HL-60 (cell line): ENCODE data around the gene ATP2B2.

Experiments
- DNase-seq, 2 experiments: peaks; one replicate each; pipeline ENCODE4 v3.0.0-alpha.2; 2010 to 2020; ENCODE audit warnings: low read depth in 1 of 2, low spot score in 1 of 2
- H3K27ac ChIP-seq: fragments of 250-450 bp; sonication (Bioruptor Pico); replicated peaks from 2 replicates; pipeline ENCODE4 v1.5.1; 2020; ENCODE audit warnings: mild to moderate bottlenecking, moderate library complexity
- H3K27me3 ChIP-seq: fragments of 250-450 bp; sonication (Bioruptor Pico); 2 replicates; pipeline ENCODE4 v1.5.1; 2021; ENCODE audit warnings: mild to moderate bottlenecking, moderate library complexity; ENCODE audit not compliant: insufficient read depth, poor library complexity, severe bottlenecking
- H3K4me3 ChIP-seq: replicated peaks from 2 replicates; pipeline ENCODE4 v1.5.1; 2011; ENCODE audit warnings: mild to moderate bottlenecking, control low read depth, low read length; ENCODE audit not compliant: insufficient read depth
- CTCF ChIP-seq: IDR thresholded peaks from one replicate; pipeline ENCODE4 v1.5.1; 2011; ENCODE audit warnings: low read length, control low read depth, inconsistent platforms; ENCODE audit not compliant: insufficient read depth
- GABPA ChIP-seq: IDR thresholded peaks from 2 replicates; pipeline ENCODE4 v1.6.1; 2012; ENCODE audit warnings: low read depth
- POLR2AphosphoS5 ChIP-seq: IDR thresholded peaks from 2 replicates; pipeline ENCODE4 v1.6.1; 2012; ENCODE audit warnings: low read depth
- REST ChIP-seq: IDR thresholded peaks from 2 replicates; pipeline ENCODE4 v1.6.1; 2012; ENCODE audit warnings: low read depth; ENCODE audit not compliant: insufficient replicate concordance
- SPI1 ChIP-seq: IDR thresholded peaks from 2 replicates; pipeline ENCODE4 v1.6.1; 2012; ENCODE audit warnings: low read depth, mild to moderate bottlenecking, borderline replicate concordance

ATP2B2 gene

GRCh38 chr3:10344147-10344943, 161.0 kb downstream of the ATP2B2 start:
- H3K27me3 ChIP-seq = no peaks in the 10 kb centered on the region
- no peak overlapping the region for H3K4me3 ChIP-seq
- DNase-seq = peak; percentile 25 to 27
- no peak overlapping the region for H3K27ac ChIP-seq
- TF ChIP-seq CTCF = peak; percentile 91
- TF ChIP-seq GABPA = no peak

DNA sequence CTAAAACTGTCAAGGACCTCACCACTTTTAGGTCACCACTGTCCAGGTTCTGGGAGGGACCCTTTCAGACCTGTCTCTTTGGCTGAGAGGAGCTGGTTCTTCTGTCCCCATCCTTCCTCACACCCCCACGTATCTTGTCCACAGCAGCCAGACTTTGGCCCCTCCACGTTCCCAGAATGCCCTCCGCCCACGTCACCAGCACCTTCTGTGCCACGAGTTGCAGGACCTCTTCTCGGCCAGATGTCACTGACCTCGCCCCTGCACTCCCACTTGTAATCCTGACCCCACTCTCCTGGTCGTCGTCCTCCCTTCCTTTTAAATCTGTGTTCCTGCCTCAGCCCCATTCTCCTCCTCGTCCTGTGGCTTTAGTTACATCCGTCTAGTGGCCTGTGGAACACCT, 161.9 kb downstream of the ATP2B2 start:
- no peak overlapping the region for H3K27ac ChIP-seq
- DNase-seq = no peak
- H3K27me3 ChIP-seq = no peaks in the 10 kb centered on the region
- no peak overlapping the region for H3K4me3 ChIP-seq
- TF ChIP-seq CTCF (no peak), SPI1 (no peak), GABPA (no peak), REST (no peak)

- no peaks in the 10 kb centered on the region for H3K27me3 ChIP-seq
- H3K27ac ChIP-seq = no peak overlapping the region
- no peak for DNase-seq
- no peak overlapping the region for H3K4me3 ChIP-seq
- TF ChIP-seq GABPA = no peak
- TF ChIP-seq SPI1 = no peak
- TF ChIP-seq REST = no peak
- no peak for TF ChIP-seq CTCF
- TF ChIP-seq POLR2AphosphoS5 = no peak
These were observed 162.6 kb downstream of the ATP2B2 start for GRCh38 chr3:10342781-10343180.

GRCh38 chr3:10341901-10342398, 163.4 kb downstream of the ATP2B2 start:
- H3K27ac ChIP-seq = no peak overlapping the region
- no peak overlapping the region for H3K4me3 ChIP-seq
- DNase-seq = no peak
- H3K27me3 ChIP-seq = no peaks in the 10 kb centered on the region
- TF ChIP-seq CTCF (no peak), POLR2AphosphoS5 (no peak), SPI1 (no peak), REST (no peak), GABPA (no peak)
